ENCODE results near the gene CHD5. TPM values are rescaled to one million over a fixed set of nuclear protein-coding genes. Genes with fewer than 3 reads are reported as not detected.

The CHD5 gene
- total RNA-seq, 1 experiment from 2014 or later, result 6.1 TPM

DNA sequence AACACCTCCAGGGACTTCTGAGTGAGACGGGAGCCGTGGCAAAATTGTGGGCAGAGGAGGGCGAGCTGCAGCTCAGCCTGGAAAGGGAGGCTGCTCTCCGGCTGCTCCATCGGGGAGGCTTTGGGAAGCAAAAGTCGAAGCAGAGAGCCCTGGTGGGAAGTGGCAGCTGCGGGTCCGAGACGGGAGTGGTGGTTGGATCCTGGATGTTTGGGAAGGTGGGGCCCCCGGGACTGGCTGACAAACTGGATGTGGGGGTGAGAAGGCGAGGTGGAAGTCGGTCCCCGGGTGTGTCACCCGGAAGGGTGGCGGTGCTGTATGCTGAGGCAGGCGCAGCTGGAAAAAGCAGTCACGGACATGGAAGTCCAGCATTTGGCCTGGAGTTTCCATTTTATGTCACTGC, 82.3 kb downstream of the CHD5 start:
- CTCF ChIA-PET, result no interaction called here
- H3K27me3 ChIP-seq (ENCODE audit: insufficient read depth, low read length), result no peaks in the 10 kb centered on the region
- H2AFZ ChIP-seq (ENCODE audit: low read depth, low read length, poor library complexity, severe bottlenecking), result no peak overlapping the region
- no peaks in the 10 kb centered on the region for H3K79me2 ChIP-seq (ENCODE audit: insufficient read depth, low read length)
- POLR2A ChIA-PET, result no interaction called here
- H3K9me3 ChIP-seq (ENCODE audit: control insufficient read depth in 1 of 2, insufficient read depth in 1 of 2, low read depth in 1 of 2, low read length in 2 of 2), result no peaks in the 10 kb centered on the region
- no peak overlapping the region for H3K27ac ChIP-seq (ENCODE audit: low read depth, low read length)
- no peaks in the 10 kb centered on the region for H3K9me2 ChIP-seq (ENCODE audit: insufficient read depth)
- DNase-seq (ENCODE audit: low read depth, low spot score) (no peak), ATAC-seq (no peak)
- no TSS peak for BruUV-seq (replicated peaks)
- H4K20me1 ChIP-seq (ENCODE audit: insufficient read depth), result no peaks in the 10 kb centered on the region
- no peaks in the 10 kb centered on the region for H3K36me3 ChIP-seq (ENCODE audit: control insufficient read depth in 1 of 2, insufficient read depth in 2 of 2, low read length in 2 of 2)
- H3K9ac ChIP-seq (ENCODE audit: low read length), result no peak overlapping the region
- no peak overlapping the region for H3K4me2 ChIP-seq (ENCODE audit: low read length)
- no peaks in the 10 kb centered on the region; a peak in 2 of 4 replicates for H3K4me1 ChIP-seq (ENCODE audit: control insufficient read depth in 1 of 2, insufficient read depth in 2 of 2, low read length in 2 of 2)
- H3K4me3 ChIP-seq (replicated peaks in 1 of 2; ENCODE audit: low read depth in 1 of 2, low read length in 2 of 2), result no peak overlapping the region
- RAD21 ChIA-PET (ENCODE audit: low non-redundant PET in 1 of 2, low total read pairs in 2 of 2, uncharacterized antibody in 2 of 2, unreplicated experiment in 2 of 2), result no interaction called here
- no peak for TF ChIP-seq FOSL1 (IDR thresholded peaks at IDR 0.05; ENCODE audit: low read depth)
- no peak for TF ChIP-seq RAD21 (IDR thresholded peaks at IDR 0.05; ENCODE audit: low read depth)
- TF ChIP-seq EZH2phosphoT487 (IDR thresholded peaks at IDR 0.05; ENCODE audit: borderline replicate concordance), result no peak
- TF ChIP-seq TCF7L2 (IDR thresholded peaks at IDR 0.05; ENCODE audit: borderline replicate concordance, extremely low read depth, insufficient read depth, insufficient read length), result no peak
- no peak for TF ChIP-seq REST (IDR thresholded peaks at IDR 0.05; ENCODE audit: low read depth)
- no peak for TF ChIP-seq POLR2AphosphoS5 (IDR thresholded peaks at IDR 0.05; ENCODE audit: low read depth, low read length)
- TF ChIP-seq EGR1 (IDR thresholded peaks at IDR 0.05; ENCODE audit: low read depth), result no peak
- TF ChIP-seq CBX3 (IDR thresholded peaks at IDR 0.05; ENCODE audit: low read depth), result no peak
- TF ChIP-seq, protein P1, sequence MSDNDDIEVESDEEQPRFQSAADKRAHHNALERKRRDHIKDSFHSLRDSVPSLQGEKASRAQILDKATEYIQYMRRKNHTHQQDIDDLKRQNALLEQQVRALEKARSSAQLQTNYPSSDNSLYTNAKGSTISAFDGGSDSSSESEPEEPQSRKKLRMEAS (IDR thresholded peaks at IDR 0.05), result no peak
- no peak for TF ChIP-seq ZBTB33 (IDR thresholded peaks at IDR 0.05; ENCODE audit: extremely low read depth, insufficient replicate concordance, low read length)
- TF ChIP-seq SRF (IDR thresholded peaks at IDR 0.05; ENCODE audit: low read depth), result no peak
- no peak for TF ChIP-seq ZFX (IDR thresholded peaks at IDR 0.05)
- TF ChIP-seq POLR2A (IDR thresholded peaks at IDR 0.05; ENCODE audit: borderline replicate concordance, extremely low read depth, insufficient read depth, insufficient read length), result no peak
- no peak for TF ChIP-seq ZNF274 (IDR thresholded peaks at IDR 0.05; ENCODE audit: low read depth, low read length)
- no peak for TF ChIP-seq SP1 (IDR thresholded peaks at IDR 0.05; ENCODE audit: low read depth)
- no peak for TF ChIP-seq YY1 (IDR thresholded peaks at IDR 0.05; ENCODE audit: extremely low read depth, insufficient replicate concordance, low read depth, low read length)
- no peak for TF ChIP-seq JUND (IDR thresholded peaks at IDR 0.05)
- no peak for TF ChIP-seq ELF1 (IDR thresholded peaks at IDR 0.05; ENCODE audit: borderline replicate concordance, low read depth)
- TF ChIP-seq CEBPB (IDR thresholded peaks at IDR 0.05; ENCODE audit: low read depth), result no peak
- intact Hi-C loops (cut with micrococcal nuclease), result no loop called here
